HEK293 (cell line): ENCODE results near the gene CCNYL1.
A peak's percentile ranks its signal among the peaks of the same experiment; 100 is the strongest.

Source experiments
- BCL11A ChIP-seq: fragments of 450-650 bp; formaldehyde crosslinking; IDR thresholded peaks from 2 replicates; pipeline ENCODE4 v1.5.1; 2016; ENCODE audit warnings: low read depth, missing biosample characterization, missing genetic modification characterization
- ELK4 ChIP-seq: IDR thresholded peaks from 2 replicates; pipeline ENCODE4 v1.6.1; 2011; ENCODE audit warnings: mild to moderate bottlenecking, low read depth, low read length, borderline replicate concordance
- GFI1B ChIP-seq: fragments of 450-650 bp; formaldehyde crosslinking; IDR thresholded peaks from 2 replicates; pipeline ENCODE4 v1.5.1; 2016; ENCODE audit warnings: missing biosample characterization, missing genetic modification characterization
- GLIS2 ChIP-seq: fragments of 450-650 bp; formaldehyde crosslinking; IDR thresholded peaks from 2 replicates; pipeline ENCODE4 v1.5.1; 2016; ENCODE audit warnings: missing biosample characterization, missing genetic modification characterization
- HOXD13 ChIP-seq: sonication (generic); formaldehyde crosslinking; IDR thresholded peaks from 2 replicates; pipeline ENCODE4 v1.8.0; 2022; ENCODE audit warnings: missing genetic modification reagents, borderline replicate concordance
- IKZF3 ChIP-seq: fragments of 450-650 bp; IDR thresholded peaks from 2 replicates; pipeline ENCODE4 v1.5.0; 2018; ENCODE audit warnings: missing biosample characterization, mild to moderate bottlenecking, missing genetic modification characterization, moderate library complexity
- KLF10 ChIP-seq: fragments of 450-650 bp; IDR thresholded peaks from 2 replicates; pipeline ENCODE4 v1.5.1; 2018; ENCODE audit warnings: missing biosample characterization, mild to moderate bottlenecking, missing genetic modification characterization
- PATZ1 ChIP-seq: fragments of 450-650 bp; formaldehyde crosslinking; IDR thresholded peaks from 2 replicates; pipeline ENCODE4 v1.5.1; 2016; ENCODE audit warnings: missing biosample characterization, missing genetic modification characterization
- PBX3 ChIP-seq: sonication (generic); formaldehyde crosslinking; IDR thresholded peaks from 2 replicates; pipeline ENCODE4 v1.8.1; 2022; ENCODE audit warnings: mild to moderate bottlenecking, moderate library complexity, missing genetic modification reagents
- YY2 ChIP-seq: fragments of 450-650 bp; formaldehyde crosslinking; IDR thresholded peaks from 2 replicates; pipeline ENCODE4 v1.5.1; 2016; ENCODE audit warnings: missing biosample characterization, missing genetic modification characterization
- ZBTB48 ChIP-seq: fragments of 450-650 bp; formaldehyde crosslinking; IDR thresholded peaks from 2 replicates; pipeline ENCODE4 v1.5.1; 2016; ENCODE audit warnings: missing biosample characterization, missing genetic modification characterization
- ZBTB8A ChIP-seq: fragments of 450-650 bp; formaldehyde crosslinking; IDR thresholded peaks from 2 replicates; pipeline ENCODE4 v1.5.1; 2016; ENCODE audit warnings: missing biosample characterization, missing genetic modification characterization
- ZNF10 ChIP-seq: fragments of 450-650 bp; formaldehyde crosslinking; IDR thresholded peaks from 2 replicates; pipeline ENCODE4 v1.5.1; 2017; ENCODE audit warnings: missing biosample characterization, missing genetic modification characterization
- ZNF174 ChIP-seq: fragments of 450-650 bp; formaldehyde crosslinking; IDR thresholded peaks from 2 replicates; pipeline ENCODE4 v1.5.0; 2017; ENCODE audit warnings: missing biosample characterization, mild to moderate bottlenecking, missing genetic modification characterization
- ZNF302 ChIP-seq: fragments of 450-650 bp; formaldehyde crosslinking; IDR thresholded peaks from 2 replicates; pipeline ENCODE4 v1.5.1; 2016; ENCODE audit warnings: missing biosample characterization, missing genetic modification characterization, low read depth
- ZNF335 ChIP-seq: fragments of 450-650 bp; formaldehyde crosslinking; conservative IDR thresholded peaks from 2 replicates; pipeline ENCODE4 v1.5.1; 2016; ENCODE audit warnings: missing biosample characterization, missing genetic modification characterization
- ZNF391 ChIP-seq: fragments of 450-650 bp; formaldehyde crosslinking; IDR thresholded peaks from 2 replicates; pipeline ENCODE4 v1.5.1; 2016; ENCODE audit warnings: low read depth, missing biosample characterization, missing genetic modification characterization, borderline replicate concordance
- ZNF404 ChIP-seq: fragments of 450-650 bp; formaldehyde crosslinking; IDR thresholded peaks from 2 replicates; pipeline ENCODE4 v1.5.1; 2017; ENCODE audit warnings: missing biosample characterization, missing genetic modification characterization
- ZNF426 ChIP-seq: fragments of 450-650 bp; formaldehyde crosslinking; IDR thresholded peaks from 2 replicates; pipeline ENCODE4 v1.5.1; 2017; ENCODE audit warnings: missing biosample characterization, missing genetic modification characterization, mild to moderate bottlenecking, inconsistent platforms, moderate library complexity
- ZNF513 ChIP-seq: fragments of 450-650 bp; IDR thresholded peaks from 2 replicates; pipeline ENCODE4 v1.5.1; 2018; ENCODE audit warnings: missing biosample characterization, missing genetic modification characterization
- ZNF555 ChIP-seq: fragments of 450-650 bp; formaldehyde crosslinking; conservative IDR thresholded peaks from 2 replicates; pipeline ENCODE4 v1.5.1; 2017; ENCODE audit warnings: missing biosample characterization, mild to moderate bottlenecking, missing genetic modification characterization, inconsistent platforms
- ZNF571 ChIP-seq: fragments of 450-650 bp; formaldehyde crosslinking; IDR thresholded peaks from 2 replicates; pipeline ENCODE4 v1.5.0; 2017; ENCODE audit warnings: missing biosample characterization, missing genetic modification characterization
- ZNF585B ChIP-seq: fragments of 450-650 bp; formaldehyde crosslinking; IDR thresholded peaks from 2 replicates; pipeline ENCODE4 v1.5.1; 2016; ENCODE audit warnings: missing biosample characterization, missing genetic modification characterization
- ZNF623 ChIP-seq: fragments of 450-650 bp; formaldehyde crosslinking; IDR thresholded peaks from 2 replicates; pipeline ENCODE4 v1.5.1; 2016; ENCODE audit warnings: missing biosample characterization, missing genetic modification characterization
- ZNF701 ChIP-seq: fragments of 450-650 bp; formaldehyde crosslinking; IDR thresholded peaks from 2 replicates; pipeline ENCODE4 v1.5.1; 2016; ENCODE audit warnings: missing biosample characterization, missing genetic modification characterization
- ZNF76 ChIP-seq: fragments of 450-650 bp; formaldehyde crosslinking; IDR thresholded peaks from 2 replicates; pipeline ENCODE4; 2016; ENCODE audit warnings: low read depth, missing biosample characterization, missing genetic modification characterization, borderline replicate concordance
- ZNF791 ChIP-seq: fragments of 450-650 bp; formaldehyde crosslinking; IDR thresholded peaks from 2 replicates; pipeline ENCODE4 v1.5.1; 2016; ENCODE audit warnings: missing biosample characterization, missing genetic modification characterization
- TF ChIP-seq, protein P1 (sequence below): fragments of 450-650 bp; IDR thresholded peaks from 2 replicates; pipeline ENCODE4 v1.5.1; 2018; ENCODE audit warnings: missing biosample characterization, mild to moderate bottlenecking, missing genetic modification characterization
- TF ChIP-seq, protein P2 (sequence below): fragments of 450-650 bp; formaldehyde crosslinking; IDR thresholded peaks from 2 replicates; pipeline ENCODE4 v1.5.1; 2017; ENCODE audit warnings: missing biosample characterization, missing genetic modification characterization
- TF ChIP-seq, protein P3 (sequence below): fragments of 450-650 bp; formaldehyde crosslinking; IDR thresholded peaks from 2 replicates; pipeline ENCODE4 v1.5.1; 2017; ENCODE audit warnings: missing biosample characterization, missing genetic modification characterization

Gene CCNYL1

DNA sequence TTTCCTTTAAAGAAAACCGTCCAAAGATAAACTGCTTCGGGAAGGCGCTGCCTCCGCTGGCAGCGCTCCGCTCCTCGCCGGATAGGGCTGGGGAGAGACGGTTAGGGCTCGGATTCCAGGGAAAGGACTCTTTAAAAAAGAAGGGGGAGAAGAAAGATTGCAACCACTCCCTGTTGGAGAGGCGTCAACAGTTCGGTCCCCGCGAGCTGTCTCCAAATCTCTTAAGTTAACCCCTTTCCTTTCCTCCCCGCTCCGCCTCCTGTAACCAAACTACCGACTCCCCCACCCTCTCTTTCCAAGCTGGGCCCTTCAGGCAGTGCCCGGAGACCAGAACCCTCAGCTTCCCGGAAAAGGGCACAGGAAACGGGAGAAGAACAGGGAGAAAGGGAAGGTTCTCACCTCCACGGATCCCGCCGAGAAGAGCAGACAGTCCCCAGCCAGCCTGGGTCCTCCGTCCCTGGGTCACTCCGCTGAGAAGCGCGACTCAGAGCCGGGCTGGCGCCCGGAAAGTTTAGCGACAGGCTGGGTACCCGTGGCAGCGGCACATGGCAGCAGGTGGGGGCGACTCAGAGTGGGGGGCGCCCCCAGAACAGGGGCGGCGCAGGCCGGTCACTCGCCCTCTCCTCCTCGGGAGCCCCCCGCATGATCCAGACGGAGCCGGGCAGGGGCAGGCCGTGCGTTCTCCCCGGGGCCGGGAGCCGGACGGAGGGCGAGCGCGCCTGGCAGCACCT, 57.6 kb downstream of the CCNYL1 start (continued):
- TF ChIP-seq ZNF10 (tag by site-specific recombination) (no peak), ZNF701 (tag by site-specific recombination) (no peak), ZBTB48 (tag by site-specific recombination) (peak; percentile 81; the same call in 1 of the 2 replicates), ZNF426 (no peak), ZNF623 (tag by site-specific recombination) (no peak), ZNF174 (no peak), ZNF76 (tag by site-specific recombination) (no peak), ZNF391 (0 out of 2 replicates have a peak, but pooled peaks have one; percentile 7), ZNF791 (tag by site-specific recombination) (no peak), BCL11A (tag by site-specific recombination) (no peak), PBX3 (CRISPR knock-in tag) (no peak), ZNF513 (no peak), PATZ1 (tag by site-specific recombination) (peak; percentile 52), GLIS2 (peak; percentile 64; the same call in 1 of the 2 replicates), ZNF404 (tag by site-specific recombination) (no peak), IKZF3 (tag by site-specific recombination) (no peak), ELK4 (no peak), YY2 (tag by site-specific recombination) (no peak), ZNF571 (tag by site-specific recombination) (no peak), KLF10 (tag by site-specific recombination) (no peak), GFI1B (no peak), ZNF335 (tag by site-specific recombination) (peak; percentile 77), HOXD13 (CRISPR knock-in tag) (no peak), ZBTB8A (tag by site-specific recombination) (peak; percentile 86), ZNF585B (tag by site-specific recombination) (no peak), ZNF555 (tag by site-specific recombination) (no peak), ZNF302 (no peak)
- TF ChIP-seq, protein P1, sequence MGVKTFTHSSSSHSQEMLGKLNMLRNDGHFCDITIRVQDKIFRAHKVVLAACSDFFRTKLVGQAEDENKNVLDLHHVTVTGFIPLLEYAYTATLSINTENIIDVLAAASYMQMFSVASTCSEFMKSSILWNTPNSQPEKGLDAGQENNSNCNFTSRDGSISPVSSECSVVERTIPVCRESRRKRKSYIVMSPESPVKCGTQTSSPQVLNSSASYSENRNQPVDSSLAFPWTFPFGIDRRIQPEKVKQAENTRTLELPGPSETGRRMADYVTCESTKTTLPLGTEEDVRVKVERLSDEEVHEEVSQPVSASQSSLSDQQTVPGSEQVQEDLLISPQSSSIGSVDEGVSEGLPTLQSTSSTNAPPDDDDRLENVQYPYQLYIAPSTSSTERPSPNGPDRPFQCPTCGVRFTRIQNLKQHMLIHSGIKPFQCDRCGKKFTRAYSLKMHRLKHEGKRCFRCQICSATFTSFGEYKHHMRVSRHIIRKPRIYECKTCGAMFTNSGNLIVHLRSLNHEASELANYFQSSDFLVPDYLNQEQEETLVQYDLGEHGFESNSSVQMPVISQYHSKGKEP: no peak
- TF ChIP-seq, protein P2, sequence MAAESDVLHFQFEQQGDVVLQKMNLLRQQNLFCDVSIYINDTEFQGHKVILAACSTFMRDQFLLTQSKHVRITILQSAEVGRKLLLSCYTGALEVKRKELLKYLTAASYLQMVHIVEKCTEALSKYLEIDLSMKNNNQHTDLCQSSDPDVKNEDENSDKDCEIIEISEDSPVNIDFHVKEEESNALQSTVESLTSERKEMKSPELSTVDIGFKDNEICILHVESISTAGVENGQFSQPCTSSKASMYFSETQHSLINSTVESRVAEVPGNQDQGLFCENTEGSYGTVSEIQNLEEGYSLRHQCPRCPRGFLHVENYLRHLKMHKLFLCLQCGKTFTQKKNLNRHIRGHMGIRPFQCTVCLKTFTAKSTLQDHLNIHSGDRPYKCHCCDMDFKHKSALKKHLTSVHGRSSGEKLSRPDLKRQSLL: no peak
- TF ChIP-seq, protein P3, sequence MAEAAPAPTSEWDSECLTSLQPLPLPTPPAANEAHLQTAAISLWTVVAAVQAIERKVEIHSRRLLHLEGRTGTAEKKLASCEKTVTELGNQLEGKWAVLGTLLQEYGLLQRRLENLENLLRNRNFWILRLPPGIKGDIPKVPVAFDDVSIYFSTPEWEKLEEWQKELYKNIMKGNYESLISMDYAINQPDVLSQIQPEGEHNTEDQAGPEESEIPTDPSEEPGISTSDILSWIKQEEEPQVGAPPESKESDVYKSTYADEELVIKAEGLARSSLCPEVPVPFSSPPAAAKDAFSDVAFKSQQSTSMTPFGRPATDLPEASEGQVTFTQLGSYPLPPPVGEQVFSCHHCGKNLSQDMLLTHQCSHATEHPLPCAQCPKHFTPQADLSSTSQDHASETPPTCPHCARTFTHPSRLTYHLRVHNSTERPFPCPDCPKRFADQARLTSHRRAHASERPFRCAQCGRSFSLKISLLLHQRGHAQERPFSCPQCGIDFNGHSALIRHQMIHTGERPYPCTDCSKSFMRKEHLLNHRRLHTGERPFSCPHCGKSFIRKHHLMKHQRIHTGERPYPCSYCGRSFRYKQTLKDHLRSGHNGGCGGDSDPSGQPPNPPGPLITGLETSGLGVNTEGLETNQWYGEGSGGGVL (tag by site-specific recombination): peak; percentile 54
